ENCODE measurements around the gene SPTAN1.

The SPTAN1 gene

DNA sequence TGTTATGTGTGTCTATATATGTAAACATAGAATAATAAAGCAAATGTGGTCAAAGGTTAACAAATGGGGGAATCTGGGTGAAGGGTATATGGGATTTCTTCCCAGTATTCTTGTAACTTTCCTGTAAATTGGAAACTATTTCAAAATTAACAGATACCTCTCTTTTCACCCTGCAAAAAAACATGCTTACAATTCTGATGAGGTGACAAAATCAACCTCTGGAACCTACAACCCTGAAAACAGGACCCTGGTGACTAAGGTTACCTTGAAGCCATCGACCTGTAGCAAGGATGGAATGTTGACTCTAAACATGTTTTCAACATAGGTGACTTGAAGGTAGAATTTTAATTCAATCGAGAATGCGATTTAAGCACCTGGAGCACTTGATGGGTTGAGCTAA is 5.9 kb upstream of the SPTAN1 start:
- TF ChIP-seq, protein P1, sequence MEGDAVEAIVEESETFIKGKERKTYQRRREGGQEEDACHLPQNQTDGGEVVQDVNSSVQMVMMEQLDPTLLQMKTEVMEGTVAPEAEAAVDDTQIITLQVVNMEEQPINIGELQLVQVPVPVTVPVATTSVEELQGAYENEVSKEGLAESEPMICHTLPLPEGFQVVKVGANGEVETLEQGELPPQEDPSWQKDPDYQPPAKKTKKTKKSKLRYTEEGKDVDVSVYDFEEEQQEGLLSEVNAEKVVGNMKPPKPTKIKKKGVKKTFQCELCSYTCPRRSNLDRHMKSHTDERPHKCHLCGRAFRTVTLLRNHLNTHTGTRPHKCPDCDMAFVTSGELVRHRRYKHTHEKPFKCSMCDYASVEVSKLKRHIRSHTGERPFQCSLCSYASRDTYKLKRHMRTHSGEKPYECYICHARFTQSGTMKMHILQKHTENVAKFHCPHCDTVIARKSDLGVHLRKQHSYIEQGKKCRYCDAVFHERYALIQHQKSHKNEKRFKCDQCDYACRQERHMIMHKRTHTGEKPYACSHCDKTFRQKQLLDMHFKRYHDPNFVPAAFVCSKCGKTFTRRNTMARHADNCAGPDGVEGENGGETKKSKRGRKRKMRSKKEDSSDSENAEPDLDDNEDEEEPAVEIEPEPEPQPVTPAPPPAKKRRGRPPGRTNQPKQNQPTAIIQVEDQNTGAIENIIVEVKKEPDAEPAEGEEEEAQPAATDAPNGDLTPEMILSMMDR (IDR thresholded peaks at IDR 0.05; ENCODE audit: borderline replicate concordance, insufficient read depth, low read depth, low read length), result no peak
- H3K4me3 ChIP-seq (ENCODE audit: low read depth, low read length), result no peak overlapping the region

DNA sequence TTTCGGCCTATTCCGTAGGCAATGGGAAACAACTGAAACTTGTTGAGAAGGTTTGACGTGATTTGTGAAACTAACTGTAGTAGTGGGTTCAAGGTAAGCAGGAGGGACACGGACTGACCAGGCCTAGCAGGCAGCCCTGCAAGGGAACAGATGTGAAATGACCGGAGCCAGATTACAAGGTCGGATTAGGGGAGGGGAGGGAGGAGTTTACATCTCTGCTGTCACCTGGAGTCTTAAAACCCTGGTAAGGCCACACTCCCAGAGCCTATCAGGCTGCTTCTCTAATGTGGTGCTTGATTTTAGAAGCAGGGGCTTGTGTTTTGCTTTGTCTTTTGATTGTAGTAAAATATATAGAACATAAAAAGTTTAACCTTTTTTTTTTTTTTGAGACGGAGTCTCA is 3.5 kb upstream of the SPTAN1 start:
- TF ChIP-seq, protein P1 (IDR thresholded peaks at IDR 0.05; ENCODE audit: borderline replicate concordance, insufficient read depth, low read depth, low read length), result no peak
- no peak overlapping the region for H3K4me3 ChIP-seq (ENCODE audit: low read depth, low read length)

DNA sequence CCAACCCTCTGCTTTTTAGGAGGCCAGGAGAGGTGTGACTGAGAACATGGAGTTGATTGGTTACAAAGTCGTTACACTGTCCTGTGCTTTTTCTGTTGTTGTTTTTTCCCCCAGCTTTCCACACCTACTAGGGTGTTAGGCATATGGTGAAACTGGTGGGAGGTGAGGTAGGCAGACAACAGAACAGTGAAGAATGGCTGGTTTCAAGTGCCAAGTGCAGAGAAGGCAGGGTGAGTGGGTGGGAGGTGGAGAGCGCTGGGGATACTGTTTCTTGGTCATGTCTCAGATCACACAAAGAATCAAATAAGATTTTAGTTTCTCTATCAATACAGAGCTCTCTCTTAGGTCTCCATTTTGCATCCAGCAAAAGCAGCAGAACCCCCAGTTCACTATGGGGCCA is 2.2 kb upstream of the SPTAN1 start:
- H3K4me3 ChIP-seq (ENCODE audit: low read depth, low read length), result no peak overlapping the region
- TF ChIP-seq, protein P1 (IDR thresholded peaks at IDR 0.05; ENCODE audit: borderline replicate concordance, insufficient read depth, low read depth, low read length), result no peak

DNA sequence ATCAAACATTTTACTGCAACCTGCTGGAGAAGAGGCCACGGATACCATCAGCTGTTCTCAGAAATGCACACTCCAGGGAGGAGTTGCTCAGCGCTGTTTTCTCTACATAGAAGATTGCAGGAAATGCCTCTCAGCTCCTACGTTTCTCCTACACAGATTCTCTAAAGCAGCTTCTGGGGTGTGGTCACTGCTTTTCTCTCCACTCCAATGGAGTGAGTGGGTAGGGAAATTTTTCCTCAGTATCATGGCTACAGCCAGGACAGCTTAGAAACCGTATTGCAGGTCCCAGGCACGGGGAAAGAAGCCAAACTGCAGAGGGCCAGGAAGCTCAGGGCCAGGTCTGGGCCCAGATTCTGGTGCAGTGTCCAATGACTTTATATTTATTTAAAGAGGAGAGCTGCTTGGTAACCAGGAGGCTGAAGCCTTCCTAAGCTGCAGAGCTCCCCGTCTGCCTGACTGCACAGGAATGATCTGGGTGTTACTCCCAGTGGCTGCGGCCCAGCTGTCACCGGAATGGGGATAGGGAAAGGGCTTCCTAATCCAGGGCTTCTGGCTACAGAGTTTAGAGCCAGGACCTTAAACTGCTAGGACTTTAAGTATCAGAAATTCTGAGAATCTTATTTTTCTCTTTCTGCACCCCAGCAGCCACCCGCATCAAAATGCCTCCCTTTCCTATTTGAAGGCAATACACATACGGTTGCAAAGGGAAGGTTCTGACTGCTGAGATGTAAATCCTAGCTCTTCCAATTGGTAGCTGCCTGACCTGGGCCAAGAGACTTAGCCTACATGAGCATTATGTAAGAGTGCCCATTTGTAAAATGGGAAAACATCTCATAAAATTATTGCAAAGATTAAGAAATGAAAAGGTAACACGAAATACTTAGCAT is 1.4 kb upstream of the SPTAN1 start:
- TF ChIP-seq, protein P1 (IDR thresholded peaks at IDR 0.05; ENCODE audit: borderline replicate concordance, insufficient read depth, low read depth, low read length), result no peak
- H3K4me3 ChIP-seq (ENCODE audit: low read depth, low read length), result no peak overlapping the region

DNA sequence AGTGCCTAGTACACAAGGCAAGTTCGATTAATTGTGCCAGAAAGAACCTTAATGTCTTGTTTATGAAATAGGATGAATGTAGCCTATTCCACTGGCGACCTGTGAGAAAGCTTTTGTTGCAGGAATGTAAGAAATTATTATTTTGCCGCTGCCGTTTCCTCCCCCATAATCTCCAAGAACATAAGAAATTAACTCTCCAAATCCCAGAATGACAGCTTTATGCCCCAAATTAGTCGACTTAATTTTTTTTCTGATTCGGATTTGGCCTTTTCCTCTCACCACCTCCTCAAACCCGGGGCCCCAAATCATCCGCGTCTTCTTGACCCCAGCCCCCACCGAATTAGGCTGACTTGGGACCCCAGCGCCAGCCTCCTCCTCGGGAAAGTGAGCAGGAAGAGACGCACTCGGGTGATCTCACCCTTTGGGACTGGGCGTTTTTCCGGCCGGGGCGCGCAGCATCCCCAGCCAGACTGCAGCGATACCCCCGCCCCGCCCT is 682 bp upstream of the SPTAN1 start:
- peak overlapping the region; percentile 96 for H3K4me3 ChIP-seq (ENCODE audit: low read depth, low read length)
- TF ChIP-seq, protein P1 (IDR thresholded peaks at IDR 0.05; ENCODE audit: borderline replicate concordance, insufficient read depth, low read depth, low read length), result no peak

DNA sequence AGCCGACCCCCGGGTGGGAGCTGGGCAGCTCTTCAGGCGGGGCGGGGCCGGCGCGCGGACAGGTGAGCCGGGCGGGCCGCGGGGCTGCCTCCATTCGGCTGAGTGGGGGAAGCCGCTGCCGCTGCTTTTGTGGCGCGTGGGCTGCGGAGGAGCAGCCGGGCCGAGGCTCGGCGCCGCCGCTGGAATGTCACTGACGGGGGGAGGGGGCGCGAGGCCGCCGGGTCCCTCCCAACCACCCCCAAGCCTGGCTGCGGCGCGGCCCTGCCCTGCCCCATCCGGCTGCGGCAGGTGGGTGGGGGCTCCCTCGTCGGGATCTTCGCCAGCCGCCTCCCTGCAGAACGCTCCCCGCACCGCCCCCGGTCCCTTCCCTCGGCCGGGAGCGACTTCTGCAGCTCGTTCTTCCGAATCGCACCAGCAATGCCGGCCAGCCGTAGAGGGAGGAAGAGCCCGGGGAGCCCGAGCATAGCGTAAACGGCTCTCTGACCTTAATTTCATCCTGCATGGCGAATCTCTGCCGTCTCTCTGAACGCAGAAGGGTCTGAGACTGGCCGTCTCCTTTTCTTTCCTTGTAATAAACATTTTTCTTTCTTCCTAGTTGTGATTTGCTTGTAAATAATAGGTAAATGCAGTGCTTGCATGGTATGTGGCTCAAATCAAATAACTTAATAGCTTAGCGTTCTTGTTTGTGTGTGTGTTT is 505 bp downstream of the SPTAN1 start:
- peak overlapping the region; percentile 96 for H3K4me3 ChIP-seq (ENCODE audit: low read depth, low read length)
- TF ChIP-seq, protein P1 (IDR thresholded peaks at IDR 0.05; ENCODE audit: borderline replicate concordance, insufficient read depth, low read depth, low read length), result no peak

Data from GM12875 (cell line).